Tibial nerve (tissue), 4 donors: Measurements from ENCODE around the gene TMEM131L.

Experiments used
- EP300 ChIP-seq, 2 donors: sonication (generic); formaldehyde crosslinking; IDR thresholded peaks; one replicate each; pipeline ENCODE4 v1.6.1; 2017; ENCODE audit warnings: antibody characterized with exemption in 2 of 2, mild to moderate bottlenecking in 1 of 2
- POLR2A ChIP-seq, 2 donors: fragments of 450-650 bp; IDR thresholded peaks; one replicate each; pipeline ENCODE4 v1.6.1; 2017; ENCODE audit warnings: antibody characterized with exemption in 2 of 2, mild to moderate bottlenecking in 2 of 2, moderate library complexity in 2 of 2
- TF ChIP-seq, protein P1 (sequence below), 5 experiments: fragments of 200-600 bp in 3 of 5; fragments of 450-650 bp in 2 of 5; sonication (generic) in 3 of 5; IDR thresholded peaks; one replicate each; pipeline ENCODE4 v1.5.1; 2016 to 2019; ENCODE audit warnings: antibody characterized with exemption in 5 of 5, mild to moderate bottlenecking in 3 of 5, moderate library complexity in 2 of 5

DNA sequence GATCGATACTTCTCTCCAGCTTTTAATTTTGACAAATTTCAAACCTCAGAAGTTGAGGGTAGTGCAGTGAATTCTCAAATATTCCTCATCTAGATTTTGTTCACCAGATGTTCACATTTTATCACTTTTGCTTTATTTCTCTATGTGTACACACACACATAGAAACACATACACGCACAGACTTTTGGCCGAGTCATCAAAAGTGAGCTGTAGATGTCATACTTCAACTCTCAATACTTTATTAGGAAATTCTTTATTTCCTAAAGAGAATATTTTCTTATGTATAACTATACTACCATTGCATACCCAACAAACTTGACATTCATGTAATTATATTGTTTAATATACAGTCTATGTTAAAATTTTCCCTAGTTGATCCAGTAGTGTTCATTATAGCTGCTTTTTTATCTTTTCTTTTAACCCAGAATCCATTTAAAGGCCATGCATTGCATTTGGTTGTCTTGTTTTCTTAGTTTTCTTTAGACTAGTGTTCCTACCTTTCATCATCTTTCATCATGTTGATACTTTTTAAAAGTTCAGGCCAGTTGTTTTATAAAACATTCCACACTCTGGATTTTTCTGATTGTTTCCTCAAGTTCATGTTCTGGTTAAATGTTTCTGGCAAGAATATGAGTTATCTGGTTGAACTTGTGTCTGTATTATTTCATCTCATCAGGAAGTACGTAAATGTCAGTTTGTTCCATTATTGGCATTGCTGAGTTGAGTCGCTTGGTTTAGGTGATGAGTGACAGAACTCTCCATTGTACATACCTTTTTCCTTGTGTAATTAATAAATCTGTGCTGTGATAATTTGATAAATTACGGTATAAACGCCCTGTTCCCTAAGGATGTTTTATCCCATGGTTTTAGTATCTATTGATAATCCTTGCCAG, 123.8 kb downstream of the TMEM131L start:
- TF ChIP-seq, protein P1, sequence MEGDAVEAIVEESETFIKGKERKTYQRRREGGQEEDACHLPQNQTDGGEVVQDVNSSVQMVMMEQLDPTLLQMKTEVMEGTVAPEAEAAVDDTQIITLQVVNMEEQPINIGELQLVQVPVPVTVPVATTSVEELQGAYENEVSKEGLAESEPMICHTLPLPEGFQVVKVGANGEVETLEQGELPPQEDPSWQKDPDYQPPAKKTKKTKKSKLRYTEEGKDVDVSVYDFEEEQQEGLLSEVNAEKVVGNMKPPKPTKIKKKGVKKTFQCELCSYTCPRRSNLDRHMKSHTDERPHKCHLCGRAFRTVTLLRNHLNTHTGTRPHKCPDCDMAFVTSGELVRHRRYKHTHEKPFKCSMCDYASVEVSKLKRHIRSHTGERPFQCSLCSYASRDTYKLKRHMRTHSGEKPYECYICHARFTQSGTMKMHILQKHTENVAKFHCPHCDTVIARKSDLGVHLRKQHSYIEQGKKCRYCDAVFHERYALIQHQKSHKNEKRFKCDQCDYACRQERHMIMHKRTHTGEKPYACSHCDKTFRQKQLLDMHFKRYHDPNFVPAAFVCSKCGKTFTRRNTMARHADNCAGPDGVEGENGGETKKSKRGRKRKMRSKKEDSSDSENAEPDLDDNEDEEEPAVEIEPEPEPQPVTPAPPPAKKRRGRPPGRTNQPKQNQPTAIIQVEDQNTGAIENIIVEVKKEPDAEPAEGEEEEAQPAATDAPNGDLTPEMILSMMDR (IDR thresholded peaks at IDR 0.05): no peak
- TF ChIP-seq POLR2A (IDR thresholded peaks at IDR 0.05): no peak
- TF ChIP-seq EP300 (IDR thresholded peaks at IDR 0.05): no peak
